ENCODE measurements around the gene PPP1R9A.

Gene PPP1R9A

DNA sequence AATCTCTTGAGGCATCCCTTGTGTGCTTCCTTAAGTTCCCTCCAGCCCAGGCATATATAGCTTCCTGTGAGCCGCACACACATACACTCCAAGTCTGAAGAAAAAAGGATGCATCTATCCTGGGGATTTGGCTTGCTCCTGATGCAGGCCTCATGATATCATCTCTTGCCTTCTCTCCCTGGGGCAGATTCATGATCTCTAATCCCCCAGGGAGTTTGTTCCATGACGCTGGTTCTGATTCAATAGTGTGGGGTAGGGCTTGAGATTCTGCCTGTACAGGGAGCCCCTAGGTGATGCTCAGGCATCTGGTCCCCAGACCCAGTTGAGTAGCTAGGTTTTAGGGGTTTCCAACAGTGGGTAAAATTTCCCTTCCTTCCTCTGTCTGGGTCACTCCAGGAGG lies 415.5 kb downstream of the PPP1R9A start:
- H3K36me3 ChIP-seq (replicated peaks), result no peaks in the 10 kb centered on the region
- no peak overlapping the region for H3K4me3 ChIP-seq (ENCODE audit: low read depth, low read length)
- no peak for TF ChIP-seq CTCF (IDR thresholded peaks at IDR 0.05; ENCODE audit: low read depth, low read length, missing control alignments)
- in situ Hi-C loops (cut with HindIII; ENCODE audit: low pct_ligation_motif_present, low sequenced_read_pairs), result no loop called here
- H3K27me3 ChIP-seq (replicated peaks), result no peaks in the 10 kb centered on the region
- H3K27ac ChIP-seq, result no peak overlapping the region
- peak; percentile 24 for DNase-seq

DNA sequence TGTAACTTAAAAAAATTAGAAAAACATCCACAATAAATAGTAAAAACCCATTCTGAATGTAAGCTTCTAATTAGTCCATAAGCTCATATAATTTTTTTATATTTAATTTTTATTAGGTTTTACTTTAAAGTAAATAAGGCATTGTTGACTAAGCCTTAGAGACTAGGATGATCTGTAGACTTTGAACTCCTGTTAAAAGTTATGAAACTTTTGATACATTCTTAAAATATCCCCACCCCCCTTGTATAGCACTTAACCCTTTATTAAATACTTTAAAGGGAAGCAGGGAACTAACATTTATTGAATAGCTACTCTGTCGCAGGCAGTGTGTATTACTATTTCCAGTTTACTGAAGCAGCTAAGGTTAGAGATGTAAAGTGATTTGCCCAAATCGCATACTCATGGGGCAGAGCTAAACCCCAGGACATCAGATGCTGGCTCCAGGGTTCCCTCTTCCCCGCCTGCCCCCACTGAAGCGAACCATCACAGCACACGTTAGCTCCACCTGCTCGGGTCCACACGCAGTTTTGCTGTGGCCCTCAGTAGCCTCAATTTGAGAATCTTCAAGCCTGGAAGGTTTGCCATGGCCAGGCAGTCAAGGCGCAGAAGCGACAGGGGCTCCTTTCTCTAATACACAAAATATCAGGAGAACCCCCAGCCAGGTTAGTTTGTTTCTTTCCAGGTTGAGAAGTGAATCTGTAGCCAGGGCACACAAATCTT lies 416.2 kb downstream of the PPP1R9A start:
- H3K27ac ChIP-seq, result no peak overlapping the region
- no peaks in the 10 kb centered on the region for H3K27me3 ChIP-seq (replicated peaks)
- in situ Hi-C loops (cut with HindIII; ENCODE audit: low pct_ligation_motif_present, low sequenced_read_pairs), result no loop called here
- no peak overlapping the region for H3K4me3 ChIP-seq (ENCODE audit: low read depth, low read length)
- TF ChIP-seq CTCF (IDR thresholded peaks at IDR 0.05; ENCODE audit: low read depth, low read length, missing control alignments), result no peak
- no peak for DNase-seq
- no peaks in the 10 kb centered on the region for H3K36me3 ChIP-seq (replicated peaks)

DNA sequence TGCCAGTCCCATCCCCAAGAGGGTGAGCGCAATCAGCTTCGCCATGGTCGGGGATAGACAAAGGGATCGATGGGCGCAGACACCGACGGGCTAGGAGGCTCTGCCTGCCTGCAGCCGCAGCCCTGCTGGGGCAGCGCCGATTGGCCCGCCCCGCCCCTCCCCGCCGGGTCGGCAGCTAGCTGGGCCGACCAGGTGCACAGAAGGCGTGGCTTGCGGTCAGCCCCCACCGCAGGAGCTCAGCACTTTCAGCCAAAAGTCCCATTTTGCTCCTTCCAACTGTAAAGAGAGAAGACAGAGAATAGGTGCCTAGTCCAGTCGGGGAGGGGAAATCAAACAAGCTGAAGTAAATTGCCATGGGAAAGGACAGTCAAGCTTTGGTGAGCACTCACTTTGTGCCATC lies 417.0 kb downstream of the PPP1R9A start, which contains the start of gene PON1:
TSS of gene PON1 (minus strand) at position 102 of the 400 bp plus-strand sequence. CDS start at position 45, 57 bp downstream.
- H3K27me3 ChIP-seq (replicated peaks), result no peaks in the 10 kb centered on the region
- no peak within 1 kb of the TSS for H3K4me3 ChIP-seq (ENCODE audit: low read depth, low read length)
- H3K27ac ChIP-seq, result no peak within 1 kb of the TSS
- no peak for TF ChIP-seq CTCF (IDR thresholded peaks at IDR 0.05; ENCODE audit: low read depth, low read length, missing control alignments)
- H3K36me3 ChIP-seq (replicated peaks), result no peaks in the 10 kb centered on the region
- DNase-seq, result no peak
- in situ Hi-C loops (cut with HindIII; ENCODE audit: low pct_ligation_motif_present, low sequenced_read_pairs), result no loop called here

GRCh38 chr7:95327356-95327755 lies 420.0 kb downstream of the PPP1R9A start:
- Histone ChIP-seq H3K36me3 (replicated peaks) (no peaks in the 10 kb centered on the region), H3K4me3 (ENCODE audit: low read depth, low read length) (no peak overlapping the region), H3K27me3 (replicated peaks) (no peaks in the 10 kb centered on the region), H3K27ac (no peak overlapping the region)
- no peak for DNase-seq
- TF ChIP-seq CTCF (IDR thresholded peaks at IDR 0.05; ENCODE audit: low read depth, low read length, missing control alignments), result no peak
- in situ Hi-C loops (cut with HindIII; ENCODE audit: low pct_ligation_motif_present, low sequenced_read_pairs), result no loop called here

DNA sequence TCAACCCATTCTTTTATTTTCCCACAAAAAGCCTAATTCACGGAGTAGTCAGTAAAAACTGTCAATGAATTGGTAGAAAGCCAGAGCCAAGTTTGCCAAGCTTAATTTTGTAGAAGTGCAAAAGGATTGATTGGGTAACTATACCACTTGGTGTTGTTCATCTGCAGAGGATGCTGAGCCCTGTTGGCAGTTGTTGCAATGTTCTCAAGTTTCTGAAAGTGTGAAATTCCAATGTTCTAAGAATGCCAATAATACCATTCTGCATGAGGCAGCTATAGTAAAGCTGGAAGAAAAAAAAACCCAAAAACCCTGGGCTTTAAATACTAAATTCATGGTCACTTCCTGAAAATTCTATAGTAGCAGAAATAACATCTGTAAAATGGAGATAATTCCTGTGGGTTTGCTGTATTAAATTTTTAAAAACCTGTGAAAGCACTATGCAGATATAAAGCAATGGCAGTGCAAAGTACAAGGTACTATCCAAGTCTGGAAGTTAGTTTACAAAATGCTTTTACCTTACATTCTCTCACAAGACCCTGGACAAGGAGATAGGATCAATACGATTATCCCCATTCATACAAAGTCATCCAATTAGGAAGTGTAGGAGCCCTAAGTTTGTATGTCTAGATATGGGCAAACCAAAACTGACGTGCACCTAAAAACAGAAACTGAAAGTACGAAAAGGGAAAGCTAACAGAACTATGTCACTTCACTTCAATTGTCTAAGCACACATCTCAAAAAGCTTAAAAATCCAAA lies 423.0 kb downstream of the PPP1R9A start:
- DNase-seq, result peak; percentile 11
- H3K4me3 ChIP-seq (ENCODE audit: low read depth, low read length), result peak overlapping the region; percentile 18
- no peak for TF ChIP-seq CTCF (IDR thresholded peaks at IDR 0.05; ENCODE audit: low read depth, low read length, missing control alignments)
- H3K27ac ChIP-seq, result no peak overlapping the region
- H3K36me3 ChIP-seq (replicated peaks), result no peaks in the 10 kb centered on the region
- no peaks in the 10 kb centered on the region for H3K27me3 ChIP-seq (replicated peaks)
- in situ Hi-C loops (cut with HindIII; ENCODE audit: low pct_ligation_motif_present, low sequenced_read_pairs), result no loop called here

Data from brain microvascular endothelial cell (primary cell).